SK-N-MC (cell line): Measurements from ENCODE around the gene LYAR.

Source experiments
- DNase-seq: peaks from one replicate; pipeline ENCODE4 v3.0.0-alpha.2; 2011; ENCODE audit warnings: low read depth, low spot score
- H3K27ac ChIP-seq: fragments of 200-600 bp; sonication (generic); 2 replicates; pipeline ENCODE4 v1.5.1; 2016; ENCODE audit warnings: mixed run types
- H3K36me3 ChIP-seq: fragments of 200-600 bp; sonication (generic); 2 replicates; pipeline ENCODE4 v1.6.1; 2017; ENCODE audit warnings: antibody characterized with exemption, low read length, mixed read lengths; ENCODE audit not compliant: insufficient read depth
- H3K4me3 ChIP-seq: fragments of 200-600 bp; sonication (generic); 2 replicates; pipeline ENCODE4 v1.5.1; 2016
- H3K9ac ChIP-seq: fragments of 200-600 bp; sonication (generic); 2 replicates; pipeline ENCODE4 v1.8.0; 2017; ENCODE audit warnings: mixed run types, mixed read lengths; ENCODE audit not compliant: insufficient read length
- H3K9me3 ChIP-seq: fragments of 200-600 bp; sonication (generic); 2 replicates; pipeline ENCODE4 v1.6.1; 2017; ENCODE audit warnings: low read depth, mild to moderate bottlenecking, antibody characterized with exemption, low read length, moderate library complexity, mixed read lengths
- EZH2 ChIP-seq: fragments of 200-600 bp; sonication (generic); IDR thresholded peaks from one replicate; pipeline ENCODE4 v1.6.1; 2017; ENCODE audit warnings: antibody characterized with exemption
- FOXP2 ChIP-seq: optimal IDR thresholded peaks from 2 replicates; pipeline ENCODE3; 2011; ENCODE audit warnings: mild to moderate bottlenecking, moderate library complexity; ENCODE audit not compliant: insufficient read depth; ENCODE audit errors: extremely low read length, control extremely low read depth
- POLR2AphosphoS5 ChIP-seq: IDR thresholded peaks from 2 replicates; pipeline ENCODE4 v1.6.1; 2012; ENCODE audit warnings: mild to moderate bottlenecking, low read depth, low read length, borderline replicate concordance

Gene LYAR

GRCh38 chr4:4320528-4320927, 30.6 kb upstream of the LYAR start:
- H3K36me3 ChIP-seq, result no peaks in the 10 kb centered on the region
- H3K9ac ChIP-seq, result no peak overlapping the region
- no peaks in the 10 kb centered on the region for H3K9me3 ChIP-seq
- H3K4me3 ChIP-seq, result no peak overlapping the region
- H3K27ac ChIP-seq, result no peak overlapping the region
- DNase-seq, result no peak
- TF ChIP-seq FOXP2, result no peak
- no peak for TF ChIP-seq EZH2
- no peak for TF ChIP-seq POLR2AphosphoS5

GRCh38 chr4:4317496-4318232, 27.7 kb upstream of the LYAR start:
- DNase-seq, result no peak
- Histone ChIP-seq H3K9ac (no peak overlapping the region), H3K27ac (no peak overlapping the region), H3K9me3 (no peaks in the 10 kb centered on the region), H3K4me3 (no peak overlapping the region), H3K36me3 (no peaks in the 10 kb centered on the region)
- TF ChIP-seq POLR2AphosphoS5 (no peak), FOXP2 (no peak), EZH2 (no peak)

- Histone ChIP-seq H3K27ac (no peak overlapping the region), H3K4me3 (no peak overlapping the region), H3K9ac (no peak overlapping the region), H3K36me3 (no peaks in the 10 kb centered on the region), H3K9me3 (no peaks in the 10 kb centered on the region)
- no peak for DNase-seq
- TF ChIP-seq EZH2 (no peak), POLR2AphosphoS5 (no peak), FOXP2 (no peak)
These were observed 26.2 kb upstream of the LYAR start for GRCh38 chr4:4316150-4316495.

- Histone ChIP-seq H3K36me3 (no peaks in the 10 kb centered on the region), H3K4me3 (no peak overlapping the region), H3K9ac (no peak overlapping the region), H3K9me3 (no peaks in the 10 kb centered on the region), H3K27ac (no peak overlapping the region)
- no peak for DNase-seq
- TF ChIP-seq EZH2, result no peak
- TF ChIP-seq POLR2AphosphoS5, result no peak
- no peak for TF ChIP-seq FOXP2
These were observed 25.7 kb upstream of the LYAR start for GRCh38 chr4:4315461-4316149.

- Histone ChIP-seq H3K36me3 (no peaks in the 10 kb centered on the region), H3K27ac (no peak overlapping the region), H3K9me3 (no peaks in the 10 kb centered on the region), H3K4me3 (no peak overlapping the region), H3K9ac (peak overlapping the region; percentile 33)
- TF ChIP-seq EZH2 (no peak), POLR2AphosphoS5 (no peak), FOXP2 (no peak)
- DNase-seq, result no peak
These were observed 21.2 kb upstream of the LYAR start for GRCh38 chr4:4311193-4311592.

GRCh38 chr4:4308800-4309441, 19.0 kb upstream of the LYAR start:
- no peak overlapping the region for H3K9ac ChIP-seq
- no peak overlapping the region for H3K4me3 ChIP-seq
- no peaks in the 10 kb centered on the region for H3K9me3 ChIP-seq
- H3K36me3 ChIP-seq, result no peaks in the 10 kb centered on the region
- no peak overlapping the region for H3K27ac ChIP-seq
- TF ChIP-seq POLR2AphosphoS5 (no peak), EZH2 (no peak), FOXP2 (no peak)
- DNase-seq, result no peak

GRCh38 chr4:4306920-4307319, 17.0 kb upstream of the LYAR start:
- no peak for DNase-seq
- Histone ChIP-seq H3K4me3 (no peak overlapping the region), H3K9ac (no peak overlapping the region), H3K36me3 (peaks cover 9% of the 10 kb centered on the region), H3K9me3 (no peaks in the 10 kb centered on the region), H3K27ac (no peak overlapping the region)
- TF ChIP-seq POLR2AphosphoS5, result no peak

- TF ChIP-seq FOXP2 (no peak), EZH2 (no peak), POLR2AphosphoS5 (no peak)
- DNase-seq, result no peak
- Histone ChIP-seq H3K9me3 (no peaks in the 10 kb centered on the region), H3K36me3 (peaks cover 10% of the 10 kb centered on the region), H3K4me3 (no peak overlapping the region), H3K9ac (no peak overlapping the region), H3K27ac (no peak overlapping the region)
These were observed 12.5 kb upstream of the LYAR start for GRCh38 chr4:4302416-4302815.

GRCh38 chr4:4302001-4302400, 12.0 kb upstream of the LYAR start:
- no peaks in the 10 kb centered on the region for H3K9me3 ChIP-seq
- TF ChIP-seq EZH2 (no peak), POLR2AphosphoS5 (no peak), FOXP2 (no peak)
- no peak overlapping the region for H3K9ac ChIP-seq
- no peak for DNase-seq
- no peak overlapping the region for H3K4me3 ChIP-seq
- peaks cover 10% of the 10 kb centered on the region for H3K36me3 ChIP-seq
- no peak overlapping the region for H3K27ac ChIP-seq
